COLO829 (cell line): ENCODE measurements around the gene TMEM214.

Experiments used
- DNase-seq: peaks from one replicate; pipeline ENCODE4 v3.0.0; 2012; ENCODE audit warnings: low spot score

Gene TMEM214

GRCh38 chr2:27009716-27010115, 23.0 kb upstream of the TMEM214 start:
- no peak for DNase-seq

- DNase-seq, result no peak
Observed at GRCh38 chr2:27010139-27010538, 22.6 kb upstream of the TMEM214 start.

- DNase-seq, result no peak
Observed at GRCh38 chr2:27013738-27014137, 19.0 kb upstream of the TMEM214 start.

- no peak for DNase-seq
Observed at GRCh38 chr2:27014771-27015433, 17.9 kb upstream of the TMEM214 start.

- DNase-seq, result peak; percentile 65
Observed at GRCh38 chr2:27016801-27017325, 15.9 kb upstream of the TMEM214 start.

- no peak for DNase-seq
Observed at GRCh38 chr2:27018142-27018541, 14.6 kb upstream of the TMEM214 start.

GRCh38 chr2:27019459-27019858, 13.3 kb upstream of the TMEM214 start:
- DNase-seq, result no peak

- DNase-seq, result no peak
Observed at GRCh38 chr2:27019931-27020855, 12.6 kb upstream of the TMEM214 start.

GRCh38 chr2:27021253-27022049, 11.3 kb upstream of the TMEM214 start:
- DNase-seq, result no peak

GRCh38 chr2:27023740-27024139, 9.0 kb upstream of the TMEM214 start:
- DNase-seq, result no peak

GRCh38 chr2:27024188-27024587, 8.6 kb upstream of the TMEM214 start:
- no peak for DNase-seq

- DNase-seq, result no peak
Observed at GRCh38 chr2:27024812-27025211, 8.0 kb upstream of the TMEM214 start.

GRCh38 chr2:27025281-27025800, 7.4 kb upstream of the TMEM214 start:
- DNase-seq, result no peak

GRCh38 chr2:27025861-27026851, 6.6 kb upstream of the TMEM214 start:
- DNase-seq, result no peak

GRCh38 chr2:27027211-27027651, 5.5 kb upstream of the TMEM214 start:
- no peak for DNase-seq

GRCh38 chr2:27029051-27029450, 3.7 kb upstream of the TMEM214 start:
- DNase-seq, result no peak

GRCh38 chr2:27033253-27033852, 588 bp downstream of the TMEM214 start:
- no peak for DNase-seq

- no peak for DNase-seq
Observed at GRCh38 chr2:27038012-27038411, 5.2 kb downstream of the TMEM214 start.

- DNase-seq, result no peak
Observed at GRCh38 chr2:27038631-27039339, 6.0 kb downstream of the TMEM214 start.

GRCh38 chr2:27039426-27039825, 6.7 kb downstream of the TMEM214 start:
- DNase-seq, result no peak
